CD1c-positive myeloid dendritic cell (primary cell): ENCODE data around the gene CRMP1.

ENCODE experiments used
- DNase-seq: peaks from one replicate; pipeline ENCODE4 v3.0.0-alpha.2; 2016; ENCODE audit errors: extremely low spot score

The CRMP1 gene

GRCh38 chr4:5796976-5797375 lies 95.9 kb downstream of the CRMP1 start:
- no peak for DNase-seq

- no peak for DNase-seq
These were observed 97.3 kb downstream of the CRMP1 start for GRCh38 chr4:5795580-5795979.

DNA sequence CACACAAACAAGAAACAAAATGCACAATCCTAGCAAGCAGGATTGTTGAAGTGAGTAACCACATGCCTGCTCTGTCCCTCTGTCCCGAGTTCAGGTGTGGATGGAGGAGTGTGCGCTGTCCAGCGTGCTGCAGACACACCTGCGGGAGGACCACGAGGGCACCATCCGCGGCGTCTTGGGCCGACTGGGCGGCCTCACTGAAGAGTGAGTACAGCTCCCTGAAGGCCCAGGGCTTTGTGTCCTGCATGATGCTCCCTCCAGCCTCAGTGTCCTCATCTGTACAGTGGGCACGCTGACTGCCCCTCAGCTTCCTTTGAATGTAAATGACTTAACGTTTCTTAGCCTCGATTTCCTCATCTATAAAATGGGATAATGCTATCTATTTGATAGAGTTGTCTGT lies 99.4 kb downstream of the CRMP1 start:
- DNase-seq: no peak

GRCh38 chr4:5791654-5792053 lies 101.2 kb downstream of the CRMP1 start:
- DNase-seq: no peak

DNA sequence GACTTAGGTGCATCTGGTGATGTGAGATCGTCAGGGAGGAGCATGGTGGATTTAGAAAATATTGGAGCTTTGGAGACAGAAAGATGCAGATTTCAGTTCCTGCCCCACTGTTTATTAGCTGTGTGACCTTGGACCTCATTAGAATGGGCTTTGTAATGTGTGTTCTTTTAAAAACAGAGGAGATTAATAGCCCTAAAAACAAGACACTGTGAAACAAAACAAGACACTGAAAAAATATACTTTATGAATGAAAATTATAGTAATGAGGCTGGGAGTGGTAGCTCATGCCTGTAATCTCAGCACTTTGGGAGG lies 102.4 kb downstream of the CRMP1 start:
- DNase-seq: no peak

- no peak for DNase-seq
These were observed 103.7 kb downstream of the CRMP1 start for GRCh38 chr4:5789141-5789540.

DNA sequence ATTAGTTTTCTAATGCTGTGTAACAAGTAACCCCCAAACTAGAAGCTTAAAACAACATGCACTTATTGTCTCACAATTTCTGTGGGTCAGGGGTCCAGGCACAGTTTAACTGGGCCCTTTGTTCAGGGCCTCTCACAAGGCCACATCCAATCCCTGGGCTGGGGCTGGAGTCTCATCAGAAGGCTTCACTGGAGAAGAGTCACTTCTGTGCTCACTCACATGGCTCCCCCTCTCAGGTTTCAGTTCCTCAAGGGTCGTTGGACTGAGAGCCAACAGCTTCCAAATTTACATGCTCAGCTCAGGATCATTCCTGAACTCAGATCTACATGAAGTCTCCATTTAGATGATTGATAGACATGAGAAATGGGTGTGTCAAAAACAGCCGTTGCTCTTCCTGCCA lies 104.7 kb downstream of the CRMP1 start:
- peak; percentile 14 for DNase-seq

GRCh38 chr4:5787311-5787710 lies 105.6 kb downstream of the CRMP1 start:
- DNase-seq: no peak

- no peak for DNase-seq
These were observed 106.8 kb downstream of the CRMP1 start for GRCh38 chr4:5785806-5786680.

GRCh38 chr4:5784960-5785611 lies 107.8 kb downstream of the CRMP1 start:
- no peak for DNase-seq

DNA sequence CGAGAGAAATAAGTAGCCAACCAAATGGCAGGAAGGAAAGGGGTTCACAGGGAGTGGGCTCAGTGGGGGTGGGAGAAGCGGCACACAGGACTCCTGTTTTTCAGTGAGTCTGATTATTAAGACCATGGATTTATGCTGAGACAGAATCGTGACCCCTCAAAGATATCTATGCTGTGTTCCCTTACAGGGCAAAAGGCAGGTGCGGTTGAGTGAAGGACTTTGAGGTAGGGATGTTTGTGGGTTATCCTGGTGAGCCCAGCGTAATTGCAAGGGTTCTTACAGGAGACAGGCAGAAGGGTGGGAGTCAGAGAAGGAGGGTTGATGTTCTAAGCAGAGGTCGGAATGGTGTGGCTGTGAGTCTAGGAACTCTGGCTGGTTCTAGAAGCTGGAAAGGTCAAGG lies 108.9 kb downstream of the CRMP1 start:
- DNase-seq: no peak

DNA sequence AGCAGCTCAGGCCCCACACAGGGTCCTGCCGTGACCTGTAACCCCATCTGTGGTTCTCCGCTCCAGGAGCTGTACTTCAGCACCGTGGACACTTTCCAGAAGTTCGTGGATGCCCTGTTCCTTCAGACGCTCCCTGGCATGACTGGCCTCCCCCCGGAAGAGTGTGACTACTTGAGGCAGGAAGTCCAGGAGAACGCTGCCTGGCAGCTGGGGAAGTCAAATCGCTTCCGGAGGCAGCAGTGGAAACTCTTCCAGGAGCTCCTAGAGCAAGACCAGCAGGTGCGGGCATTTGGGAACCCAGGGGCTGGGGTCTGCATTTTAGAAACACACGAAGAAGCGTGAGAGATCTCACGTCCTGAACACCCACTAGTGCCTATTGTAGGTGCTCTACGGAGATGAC lies 109.4 kb downstream of the CRMP1 start:
- DNase-seq: no peak

DNA sequence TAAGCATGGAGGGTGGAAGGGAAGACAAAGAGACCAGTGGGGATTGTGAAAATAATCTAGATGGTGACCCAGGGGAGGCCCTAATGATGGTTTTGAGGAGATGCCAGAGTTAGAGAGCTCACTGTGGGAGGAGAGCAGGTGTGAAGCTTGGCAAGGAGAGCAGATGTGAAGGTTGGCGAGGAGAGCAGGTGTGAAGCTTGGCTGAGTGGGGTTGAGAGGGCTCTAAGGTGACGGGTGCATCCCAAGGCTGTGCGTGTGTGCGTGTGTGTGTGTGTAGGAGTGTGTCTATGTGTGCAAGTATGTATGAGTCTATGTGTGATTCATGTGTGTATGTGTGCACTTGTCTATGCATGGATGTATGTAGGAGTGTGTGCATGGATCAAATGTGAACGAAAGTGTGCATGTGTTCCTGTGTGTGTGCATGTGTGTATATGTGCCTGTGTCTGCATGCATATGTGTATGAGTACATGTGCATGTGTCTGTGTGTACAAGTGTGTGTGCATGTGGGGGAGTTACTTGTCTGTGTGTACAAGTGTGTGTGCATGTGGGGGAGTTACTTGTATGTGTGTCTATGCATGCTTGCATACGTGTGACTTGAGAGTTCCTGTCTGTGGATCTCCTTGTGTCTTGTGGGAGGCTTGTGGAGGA lies 109.9 kb downstream of the CRMP1 start:
- DNase-seq: no peak

GRCh38 chr4:5781691-5782090 lies 111.2 kb downstream of the CRMP1 start:
- DNase-seq: no peak

GRCh38 chr4:5780831-5781480 lies 111.9 kb downstream of the CRMP1 start:
- DNase-seq: no peak

DNA sequence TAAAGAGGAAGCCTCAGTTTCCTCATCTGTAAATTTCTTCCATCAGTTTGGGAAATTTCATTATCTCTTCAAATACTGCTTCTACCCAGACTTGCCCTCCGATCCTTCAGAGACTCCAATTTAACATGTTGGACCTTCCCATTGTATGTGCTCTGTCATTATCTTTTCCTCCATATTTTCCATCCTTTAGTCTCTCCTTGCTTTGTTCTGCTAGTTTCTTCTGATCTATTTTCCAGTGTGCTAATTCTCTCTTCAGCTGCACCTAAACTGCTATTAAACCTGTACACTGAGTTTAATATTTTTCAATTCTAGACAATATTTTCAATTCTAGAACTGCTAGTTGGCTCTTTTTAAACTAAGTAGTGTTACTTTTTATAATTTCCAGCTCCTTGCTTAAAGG lies 116.4 kb downstream of the CRMP1 start:
- no peak for DNase-seq

- no peak for DNase-seq
These were observed 118.4 kb downstream of the CRMP1 start for GRCh38 chr4:5774416-5775036.

DNA sequence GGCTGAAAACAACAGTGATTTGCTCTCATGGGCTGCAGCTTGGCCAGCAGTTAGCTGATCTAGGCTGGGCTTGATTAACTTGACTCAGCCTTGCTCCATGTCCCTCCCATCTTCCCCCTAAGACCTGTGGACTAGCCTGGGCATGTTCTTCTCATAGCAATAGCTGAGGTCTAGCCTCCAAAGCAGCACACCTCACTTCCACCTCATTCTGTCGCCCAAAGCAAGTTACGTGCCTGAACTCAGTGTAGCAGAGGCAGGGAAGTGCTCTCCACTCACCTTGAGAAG lies 119.7 kb downstream of the CRMP1 start:
- no peak for DNase-seq

- DNase-seq: no peak
These were observed 120.2 kb downstream of the CRMP1 start for GRCh38 chr4:5772528-5773270.
